ENCODE results near the gene BCAT1.
"Not testable (repeated sequence)": the region's sequence is repeated elsewhere in the genome, so short reads cannot be mapped to it uniquely, and the experiment has no call there.

The BCAT1 gene

GRCh38 chr12:24926080-24926479, 22.8 kb downstream of the BCAT1 start:
- not testable (repeated sequence) for DNase-seq

GRCh38 chr12:24922090-24922489, 26.8 kb downstream of the BCAT1 start:
- no peak for DNase-seq

GRCh38 chr12:24921251-24922038, 27.5 kb downstream of the BCAT1 start:
- DNase-seq: no peak

GRCh38 chr12:24920141-24920540, 28.8 kb downstream of the BCAT1 start:
- no peak for DNase-seq

- peak in 1 of 2 donors; percentile 3 for DNase-seq
Measured at GRCh38 chr12:24919346-24920001, 29.4 kb downstream of the BCAT1 start.

- no peak for DNase-seq
Measured at GRCh38 chr12:24918596-24918995, 30.3 kb downstream of the BCAT1 start.

- no peak for DNase-seq
Measured at GRCh38 chr12:24915501-24915900, 33.4 kb downstream of the BCAT1 start.

GRCh38 chr12:24913953-24914352, 34.9 kb downstream of the BCAT1 start:
- no peak for DNase-seq

- no peak for DNase-seq
Measured at GRCh38 chr12:24913130-24913529, 35.8 kb downstream of the BCAT1 start.

GRCh38 chr12:24911271-24911791, 37.6 kb downstream of the BCAT1 start:
- DNase-seq: no peak

- not testable (repeated sequence) for DNase-seq
Measured at GRCh38 chr12:24910192-24910591, 38.7 kb downstream of the BCAT1 start.

GRCh38 chr12:24909667-24910066, 39.2 kb downstream of the BCAT1 start:
- DNase-seq: no peak

- no peak for DNase-seq
Measured at GRCh38 chr12:24907464-24907863, 41.4 kb downstream of the BCAT1 start.

- no peak for DNase-seq
Measured at GRCh38 chr12:24906141-24906540, 42.8 kb downstream of the BCAT1 start.

GRCh38 chr12:24905431-24905830, 43.5 kb downstream of the BCAT1 start:
- DNase-seq: no peak

GRCh38 chr12:24904871-24905270, 44.0 kb downstream of the BCAT1 start:
- DNase-seq: no peak

- no peak for DNase-seq
Measured at GRCh38 chr12:24903329-24904088, 45.4 kb downstream of the BCAT1 start.

GRCh38 chr12:24902511-24903328, 46.2 kb downstream of the BCAT1 start:
- peak in 1 of 2 donors; percentile 3 for DNase-seq

GRCh38 chr12:24901576-24902461, 47.1 kb downstream of the BCAT1 start:
- no peak for DNase-seq

GRCh38 chr12:24900196-24900595, 48.7 kb downstream of the BCAT1 start:
- DNase-seq: no peak

GRCh38 chr12:24899503-24900075, 49.3 kb downstream of the BCAT1 start:
- no peak for DNase-seq

Data from activated CD4-positive, alpha-beta T cell treated with anti-CD3 and anti-CD28 coated beads for 4 hours (primary cell).